Dendritic cell treated with granulocyte-macrophage colony-stimulating factor and Interleukin-4, amounts not matched to agents 40 ng/mL and 50 ng/mL, for 4 days (primary cell): Measurements from ENCODE around the gene KIRREL2.

Source experiments
- H3K27ac Mint-ChIP-seq: one replicate; pipeline ENCODE4 v1.8.0; 2022; ENCODE audit warnings: mild to moderate bottlenecking, mixed read lengths
- H3K27me3 Mint-ChIP-seq: one replicate; pipeline ENCODE4 v1.8.0; 2022; ENCODE audit warnings: mild to moderate bottlenecking, mixed read lengths
- H3K36me3 Mint-ChIP-seq: one replicate; pipeline ENCODE4 v1.8.0; 2022; ENCODE audit warnings: low read depth, mixed read lengths
- H3K4me1 Mint-ChIP-seq: one replicate; pipeline ENCODE4 v1.8.0; 2022; ENCODE audit warnings: low read depth, mixed read lengths
- H3K4me3 Mint-ChIP-seq: one replicate; pipeline ENCODE4 v1.8.0; 2022; ENCODE audit warnings: mild to moderate bottlenecking, moderate library complexity, mixed read lengths
- H3K9me3 Mint-ChIP-seq: one replicate; pipeline ENCODE4 v1.8.0; 2022; ENCODE audit warnings: mixed read lengths
- intact Hi-C: fragments of 100-400 bp; cut with micrococcal nuclease; formaldehyde crosslinking; loops from one replicate; pipeline ENCODE4 v1.15.0; 2022

Gene KIRREL2

DNA sequence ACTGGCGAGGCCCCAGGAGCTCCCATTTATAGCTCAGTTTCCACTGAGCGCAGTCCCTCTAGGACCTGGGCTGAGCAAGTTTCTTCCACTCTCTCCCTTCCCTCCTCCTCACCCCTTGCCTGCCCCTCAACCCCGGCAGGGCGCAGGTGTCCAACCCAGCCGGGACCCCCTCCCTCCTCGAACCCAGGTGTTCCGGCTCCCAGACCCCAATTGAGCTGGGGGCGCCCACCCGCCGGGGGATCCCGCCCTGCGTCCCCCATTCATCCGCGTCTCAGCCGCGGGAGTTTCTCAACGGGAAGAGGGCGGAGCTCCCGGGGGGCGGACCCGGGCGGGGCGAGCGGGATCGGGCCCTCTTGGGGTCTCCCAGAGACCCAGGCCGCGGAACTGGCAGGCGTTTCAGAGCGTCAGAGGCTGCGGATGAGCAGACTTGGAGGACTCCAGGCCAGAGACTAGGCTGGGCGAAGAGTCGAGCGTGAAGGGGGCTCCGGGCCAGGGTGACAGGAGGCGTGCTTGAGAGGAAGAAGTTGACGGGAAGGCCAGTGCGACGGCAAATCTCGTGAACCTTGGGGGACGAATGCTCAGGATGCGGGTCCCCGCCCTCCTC is at the start of gene KIRREL2:
TSS of gene KIRREL2 (plus strand) at position 366 of the 604 bp plus-strand sequence. CDS start at position 575, 209 bp downstream.
- peak within 1 kb of the TSS; percentile 71 for H3K4me3 Mint-ChIP-seq
- intact Hi-C loops, result no loop called here
- H3K9me3 Mint-ChIP-seq, result no peaks in the 10 kb centered on the region
- no peak within 1 kb of the TSS for H3K27ac Mint-ChIP-seq
- peaks cover 89% of the 10 kb centered on the region for H3K27me3 Mint-ChIP-seq
- H3K36me3 Mint-ChIP-seq, result no peaks in the 10 kb centered on the region
- peaks cover 14% of the 10 kb centered on the region for H3K4me1 Mint-ChIP-seq

GRCh38 chr19:35807633-35808032 is 49.1 kb upstream of the KIRREL2 start:
- H3K4me1 Mint-ChIP-seq, result peaks cover 14% of the 10 kb centered on the region
- no peak overlapping the region for H3K27ac Mint-ChIP-seq
- no peak overlapping the region for H3K4me3 Mint-ChIP-seq
- intact Hi-C loops, result no loop called here
- H3K36me3 Mint-ChIP-seq, result no peaks in the 10 kb centered on the region
- H3K9me3 Mint-ChIP-seq, result no peaks in the 10 kb centered on the region
- H3K27me3 Mint-ChIP-seq, result peaks cover 10% of the 10 kb centered on the region

- Mint-ChIP-seq H3K36me3 (no peaks in the 10 kb centered on the region), H3K27ac (no peak overlapping the region), H3K9me3 (no peaks in the 10 kb centered on the region), H3K27me3 (peaks cover 7% of the 10 kb centered on the region), H3K4me3 (no peak overlapping the region), H3K4me1 (no peaks in the 10 kb centered on the region)
- intact Hi-C loops, result no loop called here
These were observed 45.1 kb upstream of the KIRREL2 start for GRCh38 chr19:35811317-35812219.

DNA sequence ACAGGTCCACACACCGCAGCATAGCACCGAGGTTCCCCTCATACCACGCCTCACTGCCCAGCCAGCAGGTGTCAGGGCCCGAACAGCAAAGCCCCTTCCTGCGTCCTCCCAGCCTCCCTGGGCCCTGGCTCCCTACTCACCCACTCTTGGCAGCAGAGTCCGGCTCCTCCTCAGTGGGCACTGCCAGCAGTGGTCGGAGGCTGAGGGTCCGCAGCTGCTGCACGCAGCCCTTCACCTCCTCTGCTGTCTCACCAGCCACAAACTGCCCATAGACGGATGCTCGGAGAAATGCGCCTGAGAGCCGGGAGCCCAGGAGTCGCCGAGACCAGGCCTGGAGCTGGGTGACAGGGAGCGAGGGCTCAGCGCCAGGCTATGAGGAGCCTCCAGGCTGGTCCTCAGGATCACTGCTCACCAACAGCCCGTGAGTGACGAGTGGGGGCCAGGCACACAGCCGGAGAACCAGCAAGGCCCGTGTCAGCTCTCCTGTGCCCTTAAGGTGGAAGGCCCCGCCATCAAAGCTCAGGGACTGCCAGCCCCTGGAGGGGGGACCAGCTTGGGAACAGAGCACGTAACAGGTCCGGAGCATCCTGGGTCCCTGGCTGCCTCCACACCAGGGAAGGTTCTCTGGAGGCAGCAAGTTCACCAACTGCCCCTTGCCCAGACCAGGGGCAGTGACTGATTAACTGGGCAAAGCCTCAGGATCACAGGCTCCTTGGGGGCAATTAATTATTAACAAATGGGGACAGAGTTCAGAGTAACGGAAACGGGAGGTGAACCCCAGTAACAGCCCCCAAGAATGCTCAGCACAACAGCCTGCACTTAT is 44.3 kb upstream of the KIRREL2 start, which contains the start of gene PRODH2:
TSS of gene PRODH2 (minus strand) at position 626 of the 823 bp plus-strand sequence. CDS start at position 586, 40 bp downstream.
- intact Hi-C loops, result no loop called here
- Mint-ChIP-seq H3K4me1 (no peaks in the 10 kb centered on the region), H3K9me3 (no peaks in the 10 kb centered on the region), H3K36me3 (no peaks in the 10 kb centered on the region), H3K27me3 (peaks cover 7% of the 10 kb centered on the region), H3K27ac (no peak within 1 kb of the TSS), H3K4me3 (no peak within 1 kb of the TSS)

- H3K4me3 Mint-ChIP-seq, result no peak overlapping the region
- intact Hi-C loops, result no loop called here
- no peak overlapping the region for H3K27ac Mint-ChIP-seq
- no peaks in the 10 kb centered on the region for H3K9me3 Mint-ChIP-seq
- no peaks in the 10 kb centered on the region for H3K36me3 Mint-ChIP-seq
- H3K4me1 Mint-ChIP-seq, result no peaks in the 10 kb centered on the region
- H3K27me3 Mint-ChIP-seq, result peaks cover 10% of the 10 kb centered on the region
These were observed 43.4 kb upstream of the KIRREL2 start for GRCh38 chr19:35813043-35813890.

DNA sequence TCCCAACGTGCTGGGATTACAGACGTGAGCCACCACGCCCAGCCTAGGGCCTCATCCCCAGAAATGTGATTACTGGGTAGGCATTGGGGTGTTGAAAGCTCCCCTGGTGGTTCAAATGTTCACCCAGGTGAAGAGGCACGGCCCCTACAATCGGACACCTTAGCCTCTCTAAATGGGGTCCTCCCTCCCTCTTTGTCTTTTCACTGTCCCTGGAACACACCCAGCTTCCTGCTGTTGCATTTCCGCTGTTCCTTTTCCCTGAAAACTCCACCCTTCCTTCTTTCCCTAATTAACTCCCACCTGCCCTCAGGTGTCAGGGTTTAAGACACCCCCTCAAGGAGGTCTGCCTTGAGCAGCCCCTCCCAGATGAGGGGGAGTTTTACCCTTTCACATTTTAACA is 40.4 kb upstream of the KIRREL2 start:
- Mint-ChIP-seq H3K4me1 (no peaks in the 10 kb centered on the region), H3K27ac (no peak overlapping the region), H3K4me3 (no peak overlapping the region), H3K27me3 (peaks cover 13% of the 10 kb centered on the region), H3K36me3 (no peaks in the 10 kb centered on the region), H3K9me3 (no peaks in the 10 kb centered on the region)
- intact Hi-C loops, result no loop called here

DNA sequence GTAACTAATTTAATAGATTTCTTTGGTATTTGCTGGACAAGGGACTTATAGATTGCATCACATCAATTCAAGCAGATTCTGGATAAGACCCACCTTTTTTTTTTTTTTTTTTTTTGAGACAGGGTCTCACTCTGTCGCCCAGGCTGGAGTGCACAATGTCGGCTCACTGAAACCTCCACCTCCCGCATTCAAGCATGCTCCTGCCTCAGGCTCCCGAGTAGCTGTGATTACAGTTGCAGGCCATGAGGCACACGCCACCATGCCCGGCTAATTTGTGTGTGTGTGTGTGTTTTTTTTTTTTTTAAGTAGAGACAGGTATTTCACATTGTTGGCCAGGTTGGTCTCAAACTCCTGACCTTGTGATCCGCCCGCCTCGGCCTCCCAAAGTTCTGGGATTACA is 39.9 kb upstream of the KIRREL2 start:
- no peak overlapping the region for H3K4me3 Mint-ChIP-seq
- peaks cover 13% of the 10 kb centered on the region for H3K27me3 Mint-ChIP-seq
- H3K27ac Mint-ChIP-seq, result no peak overlapping the region
- H3K4me1 Mint-ChIP-seq, result no peaks in the 10 kb centered on the region
- H3K9me3 Mint-ChIP-seq, result no peaks in the 10 kb centered on the region
- no peaks in the 10 kb centered on the region for H3K36me3 Mint-ChIP-seq
- intact Hi-C loops, result no loop called here

DNA sequence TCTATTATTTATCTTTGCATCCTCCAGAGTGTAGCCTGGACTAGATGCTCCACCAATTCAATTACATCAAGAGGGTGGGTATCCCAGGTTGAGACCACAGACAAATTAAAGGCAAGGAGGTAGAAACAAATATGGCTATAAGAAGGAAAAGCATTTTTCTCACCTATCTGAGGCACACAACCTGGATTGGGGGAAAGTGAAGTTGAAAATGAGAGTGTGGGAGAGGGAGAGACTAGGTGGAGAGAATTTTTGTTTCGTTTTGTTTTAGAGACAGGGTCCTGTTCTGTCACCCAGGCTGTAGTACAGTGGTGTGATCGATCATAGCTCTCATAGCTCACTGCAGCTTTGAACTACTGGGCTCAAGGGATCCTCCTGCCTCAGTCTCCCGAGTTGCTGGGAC is 38.3 kb upstream of the KIRREL2 start:
- Mint-ChIP-seq H3K4me3 (no peak overlapping the region), H3K9me3 (no peaks in the 10 kb centered on the region), H3K36me3 (no peaks in the 10 kb centered on the region), H3K27me3 (peaks cover 12% of the 10 kb centered on the region), H3K27ac (no peak overlapping the region), H3K4me1 (peaks cover 5% of the 10 kb centered on the region)
- intact Hi-C loops, result no loop called here

- intact Hi-C loops, result no loop called here
- peaks cover 11% of the 10 kb centered on the region for H3K27me3 Mint-ChIP-seq
- no peak overlapping the region for H3K4me3 Mint-ChIP-seq
- H3K9me3 Mint-ChIP-seq, result no peaks in the 10 kb centered on the region
- no peak overlapping the region for H3K27ac Mint-ChIP-seq
- peaks cover 5% of the 10 kb centered on the region for H3K4me1 Mint-ChIP-seq
- H3K36me3 Mint-ChIP-seq, result no peaks in the 10 kb centered on the region
These were observed 34.1 kb upstream of the KIRREL2 start for GRCh38 chr19:35822579-35822978.

DNA sequence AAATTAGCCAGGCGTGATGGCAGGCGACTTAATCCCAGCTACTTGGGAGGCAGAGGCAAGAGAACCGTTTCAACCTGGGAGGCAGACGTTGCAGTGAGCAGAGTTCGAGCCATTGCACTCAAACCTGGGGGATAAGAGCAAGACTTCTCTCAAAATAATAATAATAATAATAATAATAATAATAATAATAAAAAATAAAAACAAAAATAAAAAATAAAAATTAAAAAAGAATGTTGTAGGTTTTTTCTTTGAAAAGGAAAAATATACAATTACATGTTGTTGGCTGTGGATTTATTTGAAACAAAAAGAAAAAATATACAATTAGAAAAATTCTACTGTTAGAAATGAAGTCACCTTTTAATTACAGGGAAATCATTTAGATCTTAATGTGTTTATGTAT is 32.6 kb upstream of the KIRREL2 start:
- Mint-ChIP-seq H3K27ac (no peak overlapping the region), H3K9me3 (no peaks in the 10 kb centered on the region), H3K27me3 (peaks cover 8% of the 10 kb centered on the region), H3K4me1 (peaks cover 5% of the 10 kb centered on the region), H3K4me3 (no peak overlapping the region), H3K36me3 (no peaks in the 10 kb centered on the region)
- intact Hi-C loops, result no loop called here

DNA sequence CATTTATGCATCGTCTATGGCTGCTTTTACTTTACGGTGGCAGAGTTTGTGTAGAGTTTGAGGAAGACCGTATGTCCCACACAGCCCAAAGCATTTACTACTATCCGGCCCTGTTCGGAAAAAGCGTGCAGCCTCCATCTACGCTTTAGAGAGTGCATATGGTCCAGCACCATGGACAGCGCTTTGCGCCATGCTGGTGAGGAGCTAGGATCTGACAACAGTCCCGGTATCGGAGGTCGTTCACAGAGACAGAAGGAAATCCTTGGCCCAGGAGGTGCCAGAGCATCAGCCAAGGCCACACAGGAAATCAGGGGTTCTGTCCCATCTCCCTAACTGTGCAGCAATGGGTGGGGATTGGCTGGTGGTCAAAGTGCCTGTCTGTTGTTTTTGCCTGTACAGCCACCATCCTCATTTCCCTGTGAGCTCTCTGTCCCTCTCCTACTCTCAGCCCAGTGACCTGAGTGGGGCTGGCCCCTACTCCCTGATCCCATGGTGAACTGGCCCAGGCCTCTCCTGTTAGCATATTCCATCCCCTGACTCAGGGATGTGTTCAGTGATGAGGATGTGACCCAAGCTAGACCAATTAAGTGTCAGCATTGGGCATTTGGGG is 27.9 kb upstream of the KIRREL2 start:
- intact Hi-C loops, result no loop called here
- no peaks in the 10 kb centered on the region for H3K36me3 Mint-ChIP-seq
- no peaks in the 10 kb centered on the region for H3K4me1 Mint-ChIP-seq
- H3K27ac Mint-ChIP-seq, result no peak overlapping the region
- no peaks in the 10 kb centered on the region for H3K9me3 Mint-ChIP-seq
- no peak overlapping the region for H3K4me3 Mint-ChIP-seq
- H3K27me3 Mint-ChIP-seq, result peaks cover 13% of the 10 kb centered on the region

DNA sequence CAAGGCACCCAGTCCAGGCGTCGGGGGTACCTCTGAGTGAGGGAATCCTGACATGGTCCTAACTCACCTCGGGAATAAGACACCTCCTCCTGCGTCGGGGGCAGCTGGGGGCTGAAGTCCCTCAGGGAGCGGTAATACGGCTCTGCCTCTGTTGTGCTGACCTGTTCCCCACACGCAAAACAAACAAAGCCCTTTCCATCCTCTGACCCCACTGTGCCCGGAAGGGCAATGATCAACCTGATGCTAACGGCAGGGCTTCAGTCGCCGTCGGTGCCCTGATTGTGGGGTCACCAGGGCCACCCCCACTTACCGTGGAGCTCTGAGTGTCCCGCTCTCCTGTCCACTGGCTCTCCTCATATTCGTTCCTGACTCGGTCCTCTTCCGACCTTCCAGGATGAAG is 25.7 kb upstream of the KIRREL2 start:
- intact Hi-C loops, result no loop called here
- Mint-ChIP-seq H3K36me3 (no peaks in the 10 kb centered on the region), H3K4me1 (no peaks in the 10 kb centered on the region), H3K27ac (no peak overlapping the region), H3K9me3 (no peaks in the 10 kb centered on the region), H3K27me3 (peaks cover 17% of the 10 kb centered on the region), H3K4me3 (no peak overlapping the region)

DNA sequence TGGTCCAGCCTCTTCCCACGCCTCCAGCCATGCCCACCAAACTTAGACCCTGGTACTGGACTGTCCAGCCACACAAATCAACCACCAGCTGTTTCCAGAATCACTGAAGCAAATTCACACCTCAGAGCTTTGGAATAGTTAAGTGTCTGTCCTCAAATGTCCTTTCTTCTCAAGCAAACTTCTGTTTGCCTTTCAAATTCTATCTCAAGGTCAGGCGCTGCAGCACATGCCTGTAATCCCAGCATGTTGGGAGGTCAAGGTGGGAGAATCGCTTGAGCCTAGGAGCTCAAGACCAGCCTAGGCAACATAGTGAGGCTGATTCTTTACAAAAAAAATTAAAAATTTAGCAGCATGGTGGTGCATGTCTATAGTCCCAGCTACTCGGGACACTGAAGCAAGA is 24.7 kb upstream of the KIRREL2 start:
- Mint-ChIP-seq H3K36me3 (no peaks in the 10 kb centered on the region), H3K4me3 (no peak overlapping the region), H3K9me3 (no peaks in the 10 kb centered on the region), H3K27ac (no peak overlapping the region), H3K4me1 (no peaks in the 10 kb centered on the region), H3K27me3 (peaks cover 23% of the 10 kb centered on the region)
- intact Hi-C loops, result no loop called here
